H1 (cell line): ENCODE data around the gene GUCY2C. TPM values are rescaled to one million over a fixed set of nuclear protein-coding genes. Genes with fewer than 3 reads are reported as not detected.

Source experiments
- CTCF ChIA-PET: fragments of 300-600 bp; sonication (Branson Sonifier 250); formaldehyde crosslinking; loops from one replicate; lab custom pipeline; 2021; ENCODE audit not compliant: partially characterized antibody; lab: Charles Lee
- POLR2A ChIA-PET: fragments of 300-600 bp; sonication (Branson Sonifier 250); formaldehyde crosslinking; loops from one replicate; lab custom pipeline; 2021; ENCODE audit warnings: inconsistent platforms; ENCODE audit not compliant: partially characterized antibody; lab: Charles Lee
- DNase-seq, 2 experiments: peaks; one replicate each; pipeline versions ENCODE4 v3.0.0 to v3.0.0-alpha.2; 2010 to 2022; ENCODE audit warnings: low spot score in 2 of 2, low read depth in 1 of 2, mixed read lengths in 1 of 2
- FAIRE-seq: peaks from 2 replicates; lab custom pipeline; 2011; peaks lifted over from hg19 to GRCh38; lab: Jason Lieb, UNC
- H2AFZ ChIP-seq: 2 replicates; pipeline ENCODE4 v1.8.1; 2012; ENCODE audit warnings: low read length, inconsistent platforms
- H2AK5ac ChIP-seq: 2 replicates; pipeline ENCODE4 v1.6.1; 2013; ENCODE audit warnings: low read depth, low read length
- H2BK120ac ChIP-seq: replicated peaks from 2 replicates; pipeline ENCODE3; 2013; ENCODE audit warnings: low read depth, low read length, inconsistent platforms
- H2BK12ac ChIP-seq: 2 replicates; pipeline ENCODE4 v1.6.1; 2013; ENCODE audit warnings: low read depth, low read length
- H2BK15ac ChIP-seq: 2 replicates; pipeline ENCODE4 v1.6.1; 2013; ENCODE audit warnings: low read length
- H2BK20ac ChIP-seq: 2 replicates; pipeline ENCODE4 v1.6.1; 2013; ENCODE audit warnings: low read length
- H2BK5ac ChIP-seq: 2 replicates; pipeline ENCODE4 v1.6.1; 2013; ENCODE audit warnings: low read depth, low read length
- H3K14ac ChIP-seq: 2 replicates; pipeline ENCODE4 v1.6.1; 2013; ENCODE audit warnings: inconsistent platforms; ENCODE audit not compliant: insufficient read length
- H3K18ac ChIP-seq: 2 replicates; pipeline ENCODE4 v1.6.1; 2013; ENCODE audit warnings: low read length; ENCODE audit errors: extremely low read depth
- H3K23ac ChIP-seq: 2 replicates; pipeline ENCODE4 v1.6.1; 2013; ENCODE audit warnings: inconsistent platforms; ENCODE audit not compliant: insufficient read length
- H3K23me2 ChIP-seq: 2 replicates; pipeline ENCODE4 v1.6.1; 2013; ENCODE audit warnings: low read depth, low read length
- H3K27ac ChIP-seq: 2 replicates; pipeline ENCODE4 v1.6.1; 2011; ENCODE audit warnings: low read depth, low read length, inconsistent platforms
- H3K27me3 ChIP-seq, 4 experiments: replicated peaks in 1 of 4; 1 replicate in 1 of 4; 2 replicates in 3 of 4; pipeline versions ENCODE4 v1.6.1 to v1.8.1; 2011 to 2013; ENCODE audit warnings: low read length in 3 of 4, mild to moderate bottlenecking in 3 of 4, inconsistent platforms in 2 of 4, mixed read lengths in 2 of 4, moderate library complexity in 1 of 4; ENCODE audit not compliant: control insufficient read depth in 3 of 4, insufficient read depth in 3 of 4; ENCODE audit errors: extremely low read depth in 1 of 4
- H3K36me3 ChIP-seq, 4 experiments: 2 replicates each; pipeline versions ENCODE4 v1.6.1 to v1.8.1; 2011 to 2013; ENCODE audit warnings: mild to moderate bottlenecking in 4 of 4, low read length in 3 of 4, moderate library complexity in 2 of 4, control low read depth in 1 of 4, inconsistent platforms in 1 of 4; ENCODE audit not compliant: insufficient read depth in 4 of 4, control insufficient read depth in 2 of 4
- H3K4ac ChIP-seq: replicated peaks from 2 replicates; pipeline ENCODE3; 2013; ENCODE audit warnings: low read length, low read depth, mixed read lengths, inconsistent platforms; ENCODE audit not compliant: insufficient read length
- H3K4me1 ChIP-seq, 4 experiments: replicated peaks in 1 of 4; 1 replicate in 1 of 4; 2 replicates in 3 of 4; pipeline versions ENCODE4 v1.6.1 to v1.8.1; 2011 to 2013; ENCODE audit warnings: low read length in 3 of 4, inconsistent platforms in 2 of 4, mixed read lengths in 1 of 4; ENCODE audit not compliant: insufficient read depth in 4 of 4, control insufficient read depth in 3 of 4
- H3K4me2 ChIP-seq, 2 experiments: 2 replicates each; pipeline versions ENCODE4 v1.6.1 to v1.8.1; 2011 to 2013; ENCODE audit warnings: low read depth in 2 of 2, low read length in 2 of 2, control low read depth in 1 of 2, inconsistent platforms in 1 of 2, mild to moderate bottlenecking in 1 of 2; ENCODE audit not compliant: insufficient read depth in 1 of 2
- H3K4me3 ChIP-seq, 4 experiments: fragments of 200-600, 300-600 bp in 1 of 4; sonication (generic), shearing (Covaris generic), sonication (Bioruptor Twin) in 1 of 4; 2 replicates each; pipeline versions ENCODE4 v1.5.1 to v1.8.1; 2011 to 2016; ENCODE audit warnings: low read length in 4 of 4, low read depth in 3 of 4, control low read depth in 2 of 4, inconsistent platforms in 2 of 4, mild to moderate bottlenecking in 2 of 4, mixed read lengths in 1 of 4, moderate library complexity in 1 of 4; ENCODE audit not compliant: insufficient read depth in 2 of 4; ENCODE audit errors: extremely low read depth in 1 of 4
- H3K56ac ChIP-seq: replicated peaks from 2 replicates; pipeline ENCODE3; 2013; ENCODE audit warnings: low read depth, mild to moderate bottlenecking, mixed read lengths, low read length, inconsistent platforms; ENCODE audit not compliant: insufficient read length
- H3K79me1 ChIP-seq: 2 replicates; pipeline ENCODE4 v1.6.1; 2013; ENCODE audit warnings: low read depth, low read length, control low read depth
- H3K79me2 ChIP-seq, 2 experiments: 2 replicates each; pipeline versions ENCODE4 v1.6.1 to v1.8.1; 2012 to 2013; ENCODE audit warnings: low read length in 2 of 2, mild to moderate bottlenecking in 2 of 2, inconsistent platforms in 1 of 2; ENCODE audit not compliant: insufficient read depth in 2 of 2, control insufficient read depth in 1 of 2
- H3K9ac ChIP-seq, 4 experiments: replicated peaks in 1 of 4; 1 replicate in 1 of 4; 2 replicates in 3 of 4; pipeline versions ENCODE4 v1.6.1 to v1.8.1; 2011 to 2013; ENCODE audit warnings: low read depth in 3 of 4, low read length in 3 of 4, control low read depth in 2 of 4, mild to moderate bottlenecking in 2 of 4, moderate library complexity in 2 of 4, inconsistent platforms in 1 of 4; ENCODE audit errors: extremely low read depth in 1 of 4
- H3K9me3 ChIP-seq, 2 experiments: 2 replicates each; pipeline versions ENCODE4 v1.6.1 to v1.8.1; 2012 to 2013; ENCODE audit warnings: mild to moderate bottlenecking in 2 of 2, moderate library complexity in 2 of 2, control low read depth in 1 of 2, inconsistent platforms in 1 of 2, low read depth in 1 of 2, low read length in 1 of 2, mixed read lengths in 1 of 2; ENCODE audit not compliant: insufficient read depth in 2 of 2
- H4K20me1 ChIP-seq, 2 experiments: replicated peaks in 1 of 2; 2 replicates each; pipeline versions ENCODE3 to v1.8.1; 2011 to 2013; ENCODE audit warnings: inconsistent platforms in 2 of 2, low read length in 2 of 2, mild to moderate bottlenecking in 1 of 2; ENCODE audit not compliant: insufficient read depth in 2 of 2, control insufficient read depth in 1 of 2
- H4K5ac ChIP-seq: 2 replicates; pipeline ENCODE4 v1.6.1; 2013; ENCODE audit warnings: low read length, low read depth, mixed read lengths, inconsistent platforms; ENCODE audit not compliant: insufficient read length
- H4K8ac ChIP-seq: 2 replicates; pipeline ENCODE4 v1.8.0; 2013; ENCODE audit warnings: mild to moderate bottlenecking, moderate library complexity, low read length, inconsistent platforms; ENCODE audit not compliant: insufficient read depth; ENCODE audit errors: extremely low read depth
- H4K91ac ChIP-seq: replicated peaks from 2 replicates; pipeline ENCODE3; 2013; ENCODE audit warnings: low read length, mixed read lengths, inconsistent platforms; ENCODE audit not compliant: insufficient read length
- EGR1 ChIP-seq: IDR thresholded peaks from 2 replicates; pipeline ENCODE4 v1.6.1; 2011; ENCODE audit warnings: low read depth, low read length, borderline replicate concordance
- WGBS, 2 experiments: shearing (Covaris generic) in 1 of 2; methylation state at CpG; one replicate each; pipeline versions ENCODE4 v1.1.6 to v1.1.7; 2013 to 2015; ENCODE audit warnings: low lambda C conversion rate in 2 of 2, mixed read lengths in 2 of 2, inconsistent platforms in 1 of 2, low coverage in 1 of 2, missing lambda C conversion rate in 1 of 2; ENCODE audit not compliant: insufficient replicate concordance in 2 of 2, insufficient coverage in 1 of 2, insufficient read length in 1 of 2; ENCODE audit errors: extremely low coverage in 1 of 2, missing lambda C conversion rate in 1 of 2; 5-methylcytosine and 5-hydroxymethylcytosine counted together
- polyA plus RNA-seq, 7 experiments: library from polyadenylated mRNA; depleted of rRNA in 3 of 7; stranded (reverse) in 5 of 7; unstranded in 2 of 7; fragments of >200 nt in 5 of 7; fragments of 200-250 nt in 2 of 7; gene quantifications; 1 replicate in 5 of 7; 2 replicates in 1 of 7; 4 replicates in 1 of 7; pipeline versions ENCODE4 v1.2.1 to v1.2.3, GENCODE V29; 2011 to 2013; ENCODE audit warnings: missing spikeins in 2 of 7, mixed read lengths in 2 of 7
- total RNA-seq: library from RNA; stranded (reverse); fragmentation: NEBNext Ultra II Directional; extraction: Animal tissue kit (Norgen Biotek cat#: 25700); gene quantifications from 2 replicates; pipeline ENCODE4 v1.2.1, GENCODE V29; 2021

Gene GUCY2C
- total and polyA plus RNA-seq, 2 of the 8 experiments (the other 6 are each of a cell fraction or from before 2014, with no cell fraction given): 1.9 to 3.2 TPM

GRCh38 chr12:14743061-14743460 is 46.7 kb upstream of the GUCY2C start:
- Histone ChIP-seq H2BK5ac (no peak overlapping the region), H4K91ac (no peak overlapping the region), H3K4me1 (no peaks in the 10 kb centered on the region), H3K4ac (no peak overlapping the region), H3K4me2 (no peak overlapping the region), H3K79me2 (no peaks in the 10 kb centered on the region), H2AFZ (no peak overlapping the region), H3K4me3 (no peak overlapping the region), H3K23me2 (no peaks in the 10 kb centered on the region), H4K20me1 (no peaks in the 10 kb centered on the region), H2BK12ac (no peak overlapping the region), H2BK120ac (no peak overlapping the region), H3K27me3 (no peaks in the 10 kb centered on the region), H3K27ac (no peak overlapping the region), H3K36me3 (no peaks in the 10 kb centered on the region; a peak in 1 of 8 replicates), H3K9ac (no peak overlapping the region), H3K18ac (no peak overlapping the region), H4K5ac (no peak overlapping the region), H3K23ac (no peak overlapping the region), H3K56ac (no peak overlapping the region)
- POLR2A ChIA-PET: no interaction called here
- DNase-seq (no peak), FAIRE-seq (no peak)
- 81% methylated on average over 1 of the region's 1 CpG; no CpG with 5 or more reads in 1 of the 2 experiments for WGBS, 2 experiments
- no peak for TF ChIP-seq EGR1
- TF ChIP-seq, all 59 proteins: peak for 0
- Histone ChIP-seq H3K79me1 (no peaks in the 10 kb centered on the region), H3K14ac (no peak overlapping the region), H2AK5ac (no peak overlapping the region), H2BK15ac (no peak overlapping the region), H3K9me3 (peaks cover 21 to 24% of the 10 kb centered on the region in 2 experiments; a peak in 3 of 4 replicates), H2BK20ac (no peak overlapping the region), H4K8ac (no peak overlapping the region)
- CTCF ChIA-PET: interaction anchor here (1.2 to 1.7 kb wide), 2 partner anchors 18 to 26 kb away, joined by 4 to 6 read pairs; no protein-coding TSS in a partner anchor
